K562 (cell line): ENCODE measurements around the gene SNTG2. TPM values are rescaled to one million over a fixed set of nuclear protein-coding genes. Genes with fewer than 3 reads are reported as not detected.

Experiments used
- ATAC-seq: fragments of 200-7000 bp; cut with Tn5 transposase; 3 replicates; pipeline ENCODE4 v1.9.1; 2020; ENCODE audit warnings: moderate library complexity
- BruUV-seq: library from RNA; stranded (reverse); fragments of 400-500 nt; replicated peaks from 2 replicates; lab custom pipeline; 2021; lab: Mats Ljungman, UMichigan
- CTCF ChIA-PET: fragments of 300-600 bp; formaldehyde crosslinking; extraction: SDS; loops from one replicate; lab custom pipeline; 2021; ENCODE audit warnings: low intra/inter-chr PET ratio; lab: Yijun Ruan, JAX
- POLR2A ChIA-PET: fragments of 300-600, 350-650 bp; sonication (Branson Sonifier 250); formaldehyde crosslinking; extraction: SDS; loops from one replicate; lab custom pipeline; 2021; ENCODE audit warnings: antibody characterized with exemption, inconsistent platforms; lab: Yijun Ruan, JAX
- DNase-seq, 4 experiments: peaks; one replicate each; pipeline versions ENCODE4 v3.0.0 to v3.0.0-alpha.2; 2011 to 2018; ENCODE audit warnings: low spot score in 3 of 4, mixed read lengths in 3 of 4; ENCODE audit errors: extremely low read depth in 1 of 4
- FAIRE-seq: peaks from 2 replicates; lab custom pipeline; 2011; peaks lifted over from hg19 to GRCh38; lab: Jason Lieb, UNC
- H2AFZ ChIP-seq: 2 replicates; pipeline ENCODE4 v1.6.0; 2011; ENCODE audit warnings: low read depth, low read length, control low read depth, inconsistent platforms
- H3K27ac ChIP-seq: fragments of 200-600 bp; 3 replicates; pipeline ENCODE4 v1.8.0; 2011; ENCODE audit warnings: low read depth, mild to moderate bottlenecking, control low read depth, inconsistent platforms, low read length, moderate library complexity, mixed read lengths; ENCODE audit errors: extremely low read depth
- H3K27me3 ChIP-seq, 2 experiments: fragments of 300-600 bp in 1 of 2; 2 replicates in 1 of 2; 3 replicates in 1 of 2; pipeline versions ENCODE4 v1.6.0 to v1.8.0; 2011; ENCODE audit warnings: inconsistent platforms in 2 of 2, low read length in 2 of 2, mild to moderate bottlenecking in 1 of 2, mixed read lengths in 1 of 2, moderate library complexity in 1 of 2; ENCODE audit not compliant: control insufficient read depth in 2 of 2, insufficient read depth in 2 of 2
- H3K36me3 ChIP-seq: fragments of 300-600 bp; 3 replicates; pipeline ENCODE4 v1.8.0; 2011; ENCODE audit warnings: mild to moderate bottlenecking, low read length, inconsistent platforms; ENCODE audit not compliant: control insufficient read depth, insufficient read depth
- H3K4me1 ChIP-seq, 2 experiments: fragments of 200-600 bp in 1 of 2; replicated peaks in 1 of 2; 2 replicates in 1 of 2; 3 replicates in 1 of 2; pipeline versions ENCODE4 v1.5.1 to v1.8.0; 2011; ENCODE audit warnings: inconsistent platforms in 2 of 2, low read length in 2 of 2, mild to moderate bottlenecking in 1 of 2, mixed read lengths in 1 of 2, moderate library complexity in 1 of 2; ENCODE audit not compliant: control insufficient read depth in 2 of 2, insufficient read depth in 2 of 2
- H3K4me2 ChIP-seq: 2 replicates; pipeline ENCODE4 v1.6.1; 2011; ENCODE audit warnings: low read length, control low read depth, inconsistent platforms, mixed read lengths; ENCODE audit not compliant: insufficient read depth
- H3K4me3 ChIP-seq: fragments of 200-600 bp; sonication (generic), shearing (Covaris generic); 2 replicates; pipeline ENCODE4 v1.5.1; 2016; ENCODE audit warnings: control low read depth, inconsistent platforms
- H3K79me2 ChIP-seq: fragments of 200-600 bp; 3 replicates; pipeline ENCODE4 v1.8.0; 2011; ENCODE audit warnings: low read length, inconsistent platforms; ENCODE audit not compliant: control insufficient read depth, insufficient read depth
- H3K9ac ChIP-seq, 2 experiments: 2 replicates each; pipeline versions ENCODE4 v1.6.0 to v1.6.1; 2011; ENCODE audit warnings: low read depth in 2 of 2, low read length in 2 of 2, control low read depth in 1 of 2, inconsistent platforms in 1 of 2, mild to moderate bottlenecking in 1 of 2, mixed read lengths in 1 of 2; ENCODE audit not compliant: insufficient read depth in 1 of 2
- H3K9me1 ChIP-seq: one replicate; pipeline ENCODE4 v1.6.0; 2011; ENCODE audit warnings: inconsistent platforms, mild to moderate bottlenecking, low read length, moderate library complexity; ENCODE audit not compliant: control insufficient read depth, insufficient read depth
- H3K9me3 ChIP-seq: replicated peaks from 2 replicates; pipeline ENCODE4 v1.5.1; 2011; ENCODE audit warnings: low read depth, low read length, inconsistent platforms; ENCODE audit not compliant: control insufficient read depth, insufficient read depth
- H4K20me1 ChIP-seq: replicated peaks from 2 replicates; pipeline ENCODE4 v1.6.1; 2011; ENCODE audit warnings: low read length, inconsistent platforms, mixed read lengths; ENCODE audit not compliant: control insufficient read depth, insufficient read depth
- CHD4 ChIP-seq: fragments of 200-600 bp; sonication (generic); IDR thresholded peaks from 3 replicates; pipeline ENCODE4 v1.6.1; 2012; ENCODE audit warnings: low read depth, mild to moderate bottlenecking, mixed read lengths, low read length, inconsistent platforms; ENCODE audit not compliant: insufficient read depth, insufficient replicate concordance, poor library complexity, severe bottlenecking
- CXXC5 ChIP-seq: fragments of 250-450 bp; sonication (Bioruptor Pico); IDR thresholded peaks from 2 replicates; pipeline ENCODE4 v1.8.0; 2022; ENCODE audit warnings: inconsistent platforms, mild to moderate bottlenecking, moderate library complexity
- HMBOX1 ChIP-seq: sonication (generic); IDR thresholded peaks from 2 replicates; pipeline ENCODE4 v1.6.1; 2016
- KLF16 ChIP-seq: IDR thresholded peaks from 2 replicates; pipeline ENCODE4 v1.6.1; 2016; ENCODE audit warnings: antibody characterized with exemption
- MAZ ChIP-seq, 2 experiments: fragments of 450-650 bp in 1 of 2; sonication (generic) in 1 of 2; formaldehyde crosslinking; IDR thresholded peaks in 1 of 2; conservative IDR thresholded peaks in 1 of 2; 2 replicates each; pipeline versions ENCODE4 v1.4.0 to v1.5.0; 2020; ENCODE audit warnings: mild to moderate bottlenecking in 1 of 2, missing genetic modification reagents in 1 of 2
- NR4A1 ChIP-seq, 2 experiments: fragments of 250-450 bp in 1 of 2; fragments of 450-650 bp in 1 of 2; sonication (Bioruptor Pico) in 1 of 2; IDR thresholded peaks; 2 replicates each; pipeline versions ENCODE4 v1.4.0 to v1.6.1; 2016 to 2020; ENCODE audit warnings: mild to moderate bottlenecking in 2 of 2, missing compliant biosample characterization in 1 of 2, missing genetic modification characterization in 1 of 2, moderate library complexity in 1 of 2
- PHF21A ChIP-seq: fragments of 450-650 bp; IDR thresholded peaks from 2 replicates; pipeline ENCODE4 v1.6.1; 2017; ENCODE audit warnings: low read depth, borderline replicate concordance
- PRMT5 ChIP-seq: sonication (generic); formaldehyde crosslinking; IDR thresholded peaks from 2 replicates; pipeline ENCODE4 v1.5.0; 2020; ENCODE audit warnings: missing genetic modification reagents
- RAD51 ChIP-seq: fragments of 450-650 bp; IDR thresholded peaks from 2 replicates; pipeline ENCODE4 v1.7.1; 2016; ENCODE audit warnings: low read depth, mild to moderate bottlenecking, borderline replicate concordance
- RB1 ChIP-seq: fragments of 450-650 bp; IDR thresholded peaks from 2 replicates; pipeline ENCODE4 v1.6.1; 2017; ENCODE audit warnings: low read depth, mild to moderate bottlenecking
- RBM15 ChIP-seq: fragments of 200-400 bp; formaldehyde crosslinking; IDR thresholded peaks from 2 replicates; pipeline ENCODE4 v1.6.1; 2018; ENCODE audit warnings: mild to moderate bottlenecking, low read length, moderate library complexity; ENCODE audit not compliant: insufficient read depth
- SFPQ ChIP-seq: fragments of 200-400 bp; formaldehyde crosslinking; IDR thresholded peaks from 2 replicates; pipeline ENCODE4 v1.6.1; 2017; ENCODE audit warnings: mild to moderate bottlenecking, low read depth, low read length, moderate library complexity
- SLC30A9 ChIP-seq: fragments of 250-450 bp; sonication (Bioruptor Pico); IDR thresholded peaks from 2 replicates; pipeline ENCODE4 v1.8.0; 2022; ENCODE audit warnings: mild to moderate bottlenecking, moderate library complexity
- TCF3 ChIP-seq: sonication (generic); formaldehyde crosslinking; IDR thresholded peaks from 2 replicates; pipeline ENCODE4 v1.4.0; 2020; ENCODE audit warnings: mild to moderate bottlenecking, missing genetic modification reagents
- TCFL5 ChIP-seq: fragments of 250-450 bp; sonication (Bioruptor Pico); conservative IDR thresholded peaks from 2 replicates; pipeline ENCODE4 v1.6.1; 2021; ENCODE audit warnings: mild to moderate bottlenecking, moderate library complexity, matching md5 sums
- USF2 ChIP-seq: sonication (generic); formaldehyde crosslinking; IDR thresholded peaks from 2 replicates; pipeline ENCODE4 v1.5.0; 2020; ENCODE audit warnings: missing genetic modification reagents
- ZNF224 ChIP-seq: sonication (generic); formaldehyde crosslinking; IDR thresholded peaks from 2 replicates; pipeline ENCODE4 v1.8.0; 2022; ENCODE audit warnings: mild to moderate bottlenecking, missing genetic modification reagents
- ZNF263 ChIP-seq: sonication (generic); formaldehyde crosslinking; IDR thresholded peaks from 2 replicates; pipeline ENCODE4 v1.8.0; 2022; ENCODE audit warnings: mild to moderate bottlenecking, missing genetic modification reagents, borderline replicate concordance
- ZNF507 ChIP-seq: conservative IDR thresholded peaks from 2 replicates; pipeline ENCODE4 v1.6.1; 2017; ENCODE audit warnings: missing genetic modification characterization, missing compliant biosample characterization
- WGBS: fragments of 100-300 bp; shearing (Covaris generic); methylation state at CpG from one replicate; pipeline ENCODE4 v1.1.6; 2016; ENCODE audit warnings: low coverage, mixed read lengths; ENCODE audit not compliant: insufficient coverage; ENCODE audit errors: missing lambda C conversion rate; 5-methylcytosine and 5-hydroxymethylcytosine counted together
- in situ Hi-C: fragments of 300-500 bp; cut with MboI; formaldehyde crosslinking; loops from 4 replicates; pipeline ENCODE4 v1.15.0; 2018; ENCODE audit warnings: inconsistent platforms, mixed read lengths
- intact Hi-C: fragments of 100-400 bp; cut with micrococcal nuclease; formaldehyde crosslinking; loops from 2 replicates; pipeline ENCODE4 v1.14.2; 2022
- polyA plus RNA-seq, 8 experiments: library from polyadenylated mRNA; depleted of rRNA in 4 of 8; stranded (reverse) in 5 of 8; unstranded in 3 of 8; fragments of >200 nt; fragmentation: Nextera tagmentation in 2 of 8; fragmentation: Illumina TruSeq in 1 of 8; extraction: Ambion mirVana in 2 of 8; extraction: Trizol in 1 of 8; gene quantifications; 2 replicates each; pipeline versions ENCODE4 v1.2.1 to v1.2.3, GENCODE V29; 2011 to 2014; ENCODE audit warnings: inconsistent platforms in 1 of 8, missing spikeins in 1 of 8
- total RNA-seq, 7 experiments: library from RNA; depleted of rRNA in 6 of 7; stranded (reverse); fragments of >200 nt in 6 of 7; fragmentation: Illumina TruSeq in 2 of 7; extraction: Trizol in 2 of 7; gene quantifications; 2 replicates each; pipeline versions ENCODE4 v1.2.1 to v1.2.3, GENCODE V29; 2011 to 2021; ENCODE audit warnings: low replicate concordance in 1 of 7

SNTG2 gene
- total and polyA plus RNA-seq, 9 of the 15 experiments (the other 6 are each of a cell fraction or from before 2014, with no cell fraction given) = not detected

- H3K36me3 ChIP-seq = no peaks in the 10 kb centered on the region
- no peaks in the 10 kb centered on the region for H3K79me2 ChIP-seq
- DNase-seq (no peak), ATAC-seq (no peak), FAIRE-seq (no peak)
- ChIA-PET POLR2A (interaction anchor here (0.7 kb wide), 1 partner anchor 38 kb away, joined by 5 read pairs; no protein-coding TSS in a partner anchor), CTCF (no interaction called here)
- H3K4me3 ChIP-seq = no peak overlapping the region
- peaks cover 3% of the 10 kb centered on the region; the same call in 1 of the 2 replicates for H4K20me1 ChIP-seq
- no TSS peak for BruUV-seq
- no peaks in the 10 kb centered on the region for H3K9me1 ChIP-seq
- peaks cover 0 to 2% of the 10 kb centered on the region in 2 experiments; a peak in 1 of 5 replicates for H3K4me1 ChIP-seq
- H3K9me3 ChIP-seq = no peaks in the 10 kb centered on the region
- no peak overlapping the region for H3K9ac ChIP-seq
- no peak overlapping the region for H3K4me2 ChIP-seq
- WGBS = under 1% methylated on average over 8 of the region's 8 CpGs
- H2AFZ ChIP-seq = no peak overlapping the region
- H3K27ac ChIP-seq = no peak overlapping the region
- in situ Hi-C loops = loop anchor here (5.0 kb wide), 1 partner anchor 62 kb away; no protein-coding TSS in a partner anchor
- peaks cover 0 to 9% of the 10 kb centered on the region in 2 experiments; a peak in 3 of 5 replicates for H3K27me3 ChIP-seq
- intact Hi-C loops = no loop called here
- TF ChIP-seq ZNF224 (no peak), USF2 (CRISPR knock-in tag) (no peak), MAZ (CRISPR knock-in tag; conservative IDR thresholded peaks at IDR 0.05 in 1 of 2, IDR thresholded peaks at IDR 0.05 in 1 of 2) (no peak), RBM15 (no peak), PHF21A (no peak), TCFL5 (CRISPR knock-in tag) (no peak), RB1 (no peak), CXXC5 (CRISPR knock-in tag) (no peak), HMBOX1 (no peak), ZNF263 (CRISPR knock-in tag) (no peak), SLC30A9 (CRISPR knock-in tag) (no peak), SFPQ (no peak), KLF16 (no peak), PRMT5 (no peak), CHD4 (no peak), RAD51 (no peak), ZNF507 (no peak), TCF3 (CRISPR knock-in tag) (no peak), NR4A1 (CRISPR knock-in tag; IDR thresholded peaks at IDR 0.05) (no peak), NR4A1 (tag; IDR thresholded peaks at IDR 0.05) (no peak)
These were observed 39.3 kb downstream of the SNTG2 start for GRCh38 chr2:989781-990467.
